ENCODE results near the gene CACNB1.

Gene CACNB1

GRCh38 chr17:39194985-39195524, 2.4 kb downstream of the CACNB1 start:
- H3K4me3 ChIP-seq (ENCODE audit: low read length) = peak overlapping the region; percentile 81
- TF ChIP-seq CTCF (conservative IDR thresholded peaks at IDR 0.05; ENCODE audit: low read length) = no peak
- no peak for DNase-seq (ENCODE audit: low read depth)

GRCh38 chr17:39194089-39194984, 3.1 kb downstream of the CACNB1 start:
- peak; percentile 59 for TF ChIP-seq CTCF (conservative IDR thresholded peaks at IDR 0.05; ENCODE audit: low read length)
- H3K4me3 ChIP-seq (ENCODE audit: low read length) = peak overlapping the region; percentile 81
- DNase-seq (ENCODE audit: low read depth) = peak; percentile 68

GRCh38 chr17:39193346-39193745, 4.1 kb downstream of the CACNB1 start:
- no peak for DNase-seq (ENCODE audit: low read depth)
- no peak overlapping the region for H3K4me3 ChIP-seq (ENCODE audit: low read length)
- TF ChIP-seq CTCF (conservative IDR thresholded peaks at IDR 0.05; ENCODE audit: low read length) = no peak

- no peak overlapping the region for H3K4me3 ChIP-seq (ENCODE audit: low read length)
- no peak for TF ChIP-seq CTCF (conservative IDR thresholded peaks at IDR 0.05; ENCODE audit: low read length)
Observed at GRCh38 chr17:39192901-39193300, 4.6 kb downstream of the CACNB1 start.

GRCh38 chr17:39191750-39192510, 5.5 kb downstream of the CACNB1 start:
- TF ChIP-seq CTCF (conservative IDR thresholded peaks at IDR 0.05; ENCODE audit: low read length) = no peak
- no peak for DNase-seq (ENCODE audit: low read depth)
- no peak overlapping the region for H3K4me3 ChIP-seq (ENCODE audit: low read length)

More at GRCh38 chr17:39192901-39193300, 4.6 kb downstream of the CACNB1 start:
- DNase-seq (ENCODE audit: low read depth) = no peak

GRCh38 chr17:39187152-39187830, 10.2 kb downstream of the CACNB1 start:
- TF ChIP-seq CTCF (conservative IDR thresholded peaks at IDR 0.05; ENCODE audit: low read length) = no peak
- no peak for DNase-seq (ENCODE audit: low read depth)
- no peak overlapping the region for H3K4me3 ChIP-seq (ENCODE audit: low read length)

Measured in AG10803 (cell line).